IPS-15b (cell line): ENCODE data around the gene LSM6.

Experiments
- H3K27me3 ChIP-seq: one replicate; pipeline ENCODE4 v1.6.1; 2013; ENCODE audit warnings: low read length; ENCODE audit not compliant: control insufficient read depth, insufficient read depth
- H3K36me3 ChIP-seq: one replicate; pipeline ENCODE4 v1.6.1; 2013; ENCODE audit warnings: low read length; ENCODE audit not compliant: control insufficient read depth, insufficient read depth
- H3K4me1 ChIP-seq: one replicate; pipeline ENCODE4 v1.6.1; 2013; ENCODE audit warnings: mild to moderate bottlenecking, low read length; ENCODE audit not compliant: control insufficient read depth, insufficient read depth
- H3K4me3 ChIP-seq: one replicate; pipeline ENCODE4 v1.5.1; 2013; ENCODE audit warnings: low read depth, low read length
- H3K9ac ChIP-seq: one replicate; pipeline ENCODE4 v1.6.1; 2013; ENCODE audit warnings: low read depth, mild to moderate bottlenecking, low read length
- H3K9me3 ChIP-seq: one replicate; pipeline ENCODE4 v1.6.1; 2013; ENCODE audit warnings: mild to moderate bottlenecking, low read length; ENCODE audit not compliant: control insufficient read depth, insufficient read depth

The LSM6 gene

DNA sequence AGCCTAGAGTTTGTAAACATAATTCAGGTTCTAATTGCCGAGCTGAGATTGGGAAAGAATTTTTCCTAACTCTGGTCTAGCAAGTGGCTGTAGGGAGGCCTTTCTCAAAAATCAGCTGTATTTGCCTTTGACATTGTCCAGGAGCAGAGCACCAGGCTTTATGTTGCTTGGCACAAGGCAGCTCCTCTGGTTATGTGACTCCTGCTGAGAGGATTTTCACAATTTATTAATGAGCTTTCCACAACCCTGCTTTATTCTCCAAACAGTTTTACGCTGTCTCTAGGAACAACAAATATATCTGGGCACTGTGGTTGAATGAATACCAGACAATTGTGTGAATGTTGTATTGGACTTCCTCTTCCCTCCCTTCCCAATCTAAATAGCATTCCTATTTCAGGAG lies 14.9 kb downstream of the LSM6 start:
- Histone ChIP-seq H3K27me3 (no peaks in the 10 kb centered on the region), H3K9ac (no peak overlapping the region), H3K4me1 (no peaks in the 10 kb centered on the region), H3K36me3 (no peaks in the 10 kb centered on the region), H3K4me3 (no peak overlapping the region), H3K9me3 (no peaks in the 10 kb centered on the region)

DNA sequence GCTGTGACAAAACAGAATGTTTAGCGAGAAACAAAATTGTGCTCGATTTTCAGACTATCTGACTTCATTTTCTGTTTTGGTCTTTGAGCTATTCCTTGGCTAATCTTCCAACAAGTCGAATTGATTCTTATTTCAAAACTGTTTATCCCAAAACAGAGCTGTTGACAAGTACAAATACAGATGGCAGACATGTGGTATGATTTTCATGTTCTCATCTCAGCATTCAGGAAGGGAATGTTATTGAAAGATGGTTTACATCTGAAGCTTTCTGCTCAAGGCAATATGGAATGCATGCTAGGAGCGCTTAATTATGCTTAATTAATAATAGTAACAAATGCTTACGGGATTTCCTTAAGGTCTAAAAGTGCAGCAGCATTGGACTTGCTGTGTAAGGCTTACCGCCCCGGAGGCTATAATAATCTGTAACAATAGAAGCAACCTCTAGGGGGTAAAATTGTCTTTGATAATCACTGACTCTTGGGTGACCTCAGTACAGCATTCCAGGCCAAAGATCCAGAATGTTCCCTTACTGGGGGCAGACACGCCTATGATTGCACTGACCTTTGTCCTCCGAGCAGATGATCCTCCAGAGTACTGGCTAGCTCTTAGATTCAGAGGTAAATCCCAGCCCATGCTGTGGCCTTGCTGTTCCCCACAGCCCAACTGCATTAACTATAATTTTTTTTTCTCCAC lies 16.4 kb downstream of the LSM6 start:
- Histone ChIP-seq H3K36me3 (no peaks in the 10 kb centered on the region), H3K9me3 (no peaks in the 10 kb centered on the region), H3K27me3 (no peaks in the 10 kb centered on the region), H3K4me1 (no peaks in the 10 kb centered on the region), H3K9ac (no peak overlapping the region), H3K4me3 (no peak overlapping the region)

DNA sequence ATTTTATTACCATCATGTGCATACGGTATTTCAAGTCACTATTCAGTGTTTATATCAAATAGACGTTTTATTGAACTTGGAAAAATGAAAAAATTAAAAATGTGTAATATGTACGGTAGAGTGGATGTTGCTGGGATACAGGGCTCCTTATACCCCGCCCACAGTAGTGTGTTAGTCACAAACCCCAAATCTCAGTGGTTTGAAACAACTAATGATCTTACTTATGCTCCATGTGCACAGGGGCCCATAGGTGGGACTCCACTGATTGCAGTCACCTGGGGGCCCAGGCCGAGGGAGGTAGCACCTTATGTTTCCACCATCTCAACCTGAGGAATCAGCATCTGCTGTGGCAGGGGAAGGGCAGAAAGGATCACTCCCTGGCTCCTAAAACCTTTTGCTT lies 18.1 kb downstream of the LSM6 start:
- Histone ChIP-seq H3K36me3 (no peaks in the 10 kb centered on the region), H3K9ac (no peak overlapping the region), H3K9me3 (no peaks in the 10 kb centered on the region), H3K4me3 (no peak overlapping the region), H3K27me3 (no peaks in the 10 kb centered on the region), H3K4me1 (no peaks in the 10 kb centered on the region)

DNA sequence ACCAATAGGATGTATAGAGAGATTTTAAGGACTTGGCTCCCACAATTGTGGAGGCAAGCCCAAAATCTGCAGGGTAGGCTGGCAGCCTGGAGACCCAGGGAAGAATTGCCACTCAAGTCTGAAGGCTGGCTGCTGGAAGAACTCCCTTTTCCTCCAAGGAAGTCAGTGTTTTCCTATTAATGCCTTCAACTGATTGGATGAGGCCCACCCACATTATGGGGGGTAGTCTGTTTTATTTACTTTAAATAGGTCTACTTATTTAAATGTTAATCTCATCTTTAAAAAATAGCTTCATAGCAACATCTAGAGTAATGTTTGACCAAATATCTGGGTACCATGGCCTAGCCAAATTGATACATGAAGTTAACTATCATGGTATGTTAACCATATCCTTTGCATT lies 18.7 kb downstream of the LSM6 start:
- Histone ChIP-seq H3K9ac (no peak overlapping the region), H3K9me3 (no peaks in the 10 kb centered on the region), H3K36me3 (no peaks in the 10 kb centered on the region), H3K27me3 (no peaks in the 10 kb centered on the region), H3K4me3 (no peak overlapping the region), H3K4me1 (no peaks in the 10 kb centered on the region)

DNA sequence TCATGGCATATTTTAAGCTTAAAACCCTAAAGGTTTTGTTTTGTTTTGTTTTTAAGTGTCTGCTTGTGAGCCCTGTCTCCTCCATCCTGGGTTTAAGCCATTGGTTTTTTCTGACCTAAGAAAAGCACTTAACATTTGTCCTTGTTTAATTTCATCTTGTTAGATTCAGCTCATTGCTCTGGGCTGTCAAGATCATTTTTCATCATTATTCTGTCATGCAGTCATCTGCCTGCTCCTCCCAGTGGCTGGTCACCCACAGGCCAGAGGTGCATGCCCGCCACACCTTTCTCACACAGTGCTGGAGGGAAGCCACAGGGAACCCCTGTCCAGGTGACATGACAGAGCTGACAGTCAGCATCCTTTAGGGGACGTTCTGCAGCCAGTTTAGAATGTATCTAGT lies 27.1 kb downstream of the LSM6 start:
- Histone ChIP-seq H3K36me3 (no peaks in the 10 kb centered on the region), H3K9ac (no peak overlapping the region), H3K4me3 (no peak overlapping the region), H3K4me1 (no peaks in the 10 kb centered on the region), H3K27me3 (no peaks in the 10 kb centered on the region), H3K9me3 (no peaks in the 10 kb centered on the region)

DNA sequence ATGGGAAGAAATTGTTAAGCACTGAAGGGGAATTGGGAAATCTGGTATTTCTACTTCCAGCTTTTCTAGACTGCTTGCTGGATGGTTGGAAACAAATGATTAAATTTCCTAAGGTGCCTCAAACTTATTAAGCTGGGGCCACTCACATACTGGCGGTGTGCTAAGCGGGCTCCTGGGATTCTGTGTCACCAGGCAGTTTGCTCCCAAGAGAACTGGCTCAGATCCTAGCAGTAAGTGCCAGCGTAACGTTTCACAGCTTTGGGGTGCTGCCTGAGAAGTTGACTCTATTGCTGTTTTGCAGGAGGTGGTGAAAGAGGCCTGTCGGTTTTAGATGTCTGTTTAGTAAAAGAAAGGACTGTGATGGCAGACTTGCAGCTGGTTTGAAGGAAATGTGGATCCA lies 31.9 kb downstream of the LSM6 start:
- Histone ChIP-seq H3K4me3 (no peak overlapping the region), H3K4me1 (no peaks in the 10 kb centered on the region), H3K9me3 (no peaks in the 10 kb centered on the region), H3K36me3 (no peaks in the 10 kb centered on the region), H3K9ac (no peak overlapping the region), H3K27me3 (no peaks in the 10 kb centered on the region)

DNA sequence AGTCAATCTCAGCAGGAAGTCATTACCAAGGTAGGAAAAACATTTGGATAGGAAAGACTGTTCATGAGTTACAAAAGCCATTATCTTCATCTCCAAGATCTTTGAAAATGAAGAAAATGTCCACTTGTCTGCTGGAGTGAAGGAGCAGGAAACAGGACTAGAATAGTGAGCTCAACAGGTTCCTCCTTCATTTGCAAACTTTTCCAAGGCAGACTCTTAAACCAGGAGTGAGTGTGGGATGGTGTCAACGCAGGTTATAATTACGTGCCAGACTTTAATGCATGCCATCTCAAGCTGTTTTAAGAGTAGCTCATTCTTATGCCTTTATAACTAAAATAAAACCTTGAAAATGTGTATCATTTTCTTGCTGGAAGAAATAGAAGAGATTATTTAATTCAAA lies 35.4 kb downstream of the LSM6 start:
- Histone ChIP-seq H3K4me3 (no peak overlapping the region), H3K9ac (no peak overlapping the region), H3K4me1 (no peaks in the 10 kb centered on the region), H3K9me3 (no peaks in the 10 kb centered on the region), H3K36me3 (no peaks in the 10 kb centered on the region), H3K27me3 (no peaks in the 10 kb centered on the region)

DNA sequence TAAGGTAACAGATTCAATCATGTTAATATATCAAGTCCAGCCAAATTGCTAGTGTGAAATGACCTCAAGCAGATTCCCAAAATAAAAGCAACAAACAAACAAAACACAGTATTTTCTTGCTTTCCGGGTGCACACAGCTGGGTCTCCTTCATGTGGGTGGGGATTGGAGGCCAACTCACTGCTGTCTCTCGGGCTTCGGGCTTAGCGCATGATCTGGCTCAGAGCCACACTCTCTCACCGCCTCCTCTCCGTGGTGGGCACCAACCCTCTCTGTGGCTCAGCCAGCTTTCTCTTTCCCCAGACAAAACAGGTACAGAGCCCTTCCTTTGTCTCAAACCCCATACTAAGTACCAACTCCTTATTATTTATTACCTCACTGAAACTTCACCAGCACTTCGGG lies 35.9 kb downstream of the LSM6 start:
- H3K36me3 ChIP-seq, result no peaks in the 10 kb centered on the region
- H3K9me3 ChIP-seq, result no peaks in the 10 kb centered on the region
- H3K4me3 ChIP-seq, result no peak overlapping the region
- H3K4me1 ChIP-seq, result no peaks in the 10 kb centered on the region
- no peaks in the 10 kb centered on the region for H3K27me3 ChIP-seq
- H3K9ac ChIP-seq, result no peak overlapping the region

DNA sequence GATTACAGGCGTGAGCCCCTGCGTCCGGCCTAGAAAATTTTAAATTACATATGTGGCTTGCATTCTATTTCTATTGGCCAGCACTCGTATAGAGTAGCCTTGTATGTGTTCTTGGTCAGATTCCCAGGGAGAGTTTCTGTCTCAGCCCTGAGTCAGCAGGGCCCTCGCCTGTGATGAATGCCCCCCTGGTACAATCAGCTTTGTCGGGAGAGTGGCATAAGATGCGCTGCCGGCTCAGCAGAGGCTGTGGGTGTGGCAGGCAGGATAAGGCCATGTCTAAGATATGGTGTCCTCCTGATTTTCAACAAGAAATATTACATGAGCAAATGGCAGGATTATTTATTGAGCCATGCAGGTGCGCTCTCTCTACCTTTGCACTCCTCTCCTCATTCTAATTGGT lies 37.3 kb downstream of the LSM6 start:
- no peak overlapping the region for H3K9ac ChIP-seq
- no peak overlapping the region for H3K4me3 ChIP-seq
- H3K36me3 ChIP-seq, result no peaks in the 10 kb centered on the region
- H3K4me1 ChIP-seq, result no peaks in the 10 kb centered on the region
- no peaks in the 10 kb centered on the region for H3K9me3 ChIP-seq
- H3K27me3 ChIP-seq, result no peaks in the 10 kb centered on the region

DNA sequence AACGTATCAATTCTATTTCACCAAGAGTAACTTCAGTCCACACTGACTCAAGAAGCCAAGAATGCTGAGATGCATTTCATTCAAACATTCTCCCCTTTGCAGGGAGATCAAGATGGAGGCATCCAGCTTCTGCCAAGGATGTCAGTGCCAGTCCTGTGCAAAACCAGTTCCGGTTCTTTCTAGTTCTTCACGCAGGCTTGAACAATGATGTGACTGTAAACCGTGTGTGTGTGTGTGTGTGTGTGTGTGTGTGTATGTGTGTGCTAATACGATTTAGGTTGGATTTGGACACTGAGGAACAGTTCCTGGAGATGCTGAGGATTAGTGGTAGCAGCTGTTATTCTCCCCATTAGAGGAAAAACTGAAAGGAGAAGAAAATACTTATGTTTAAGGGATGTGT lies 38.7 kb downstream of the LSM6 start, which contains the start of gene REELD1:
Gene REELD1 (plus strand): TSS at position 301 of the 400 bp plus-strand sequence. CDS start 2,415 bp downstream, outside the sequence.
- no peaks in the 10 kb centered on the region for H3K36me3 ChIP-seq
- no peaks in the 10 kb centered on the region for H3K27me3 ChIP-seq
- no peak within 1 kb of the TSS for H3K9ac ChIP-seq
- no peak within 1 kb of the TSS for H3K4me3 ChIP-seq
- no peaks in the 10 kb centered on the region for H3K4me1 ChIP-seq
- no peaks in the 10 kb centered on the region for H3K9me3 ChIP-seq

DNA sequence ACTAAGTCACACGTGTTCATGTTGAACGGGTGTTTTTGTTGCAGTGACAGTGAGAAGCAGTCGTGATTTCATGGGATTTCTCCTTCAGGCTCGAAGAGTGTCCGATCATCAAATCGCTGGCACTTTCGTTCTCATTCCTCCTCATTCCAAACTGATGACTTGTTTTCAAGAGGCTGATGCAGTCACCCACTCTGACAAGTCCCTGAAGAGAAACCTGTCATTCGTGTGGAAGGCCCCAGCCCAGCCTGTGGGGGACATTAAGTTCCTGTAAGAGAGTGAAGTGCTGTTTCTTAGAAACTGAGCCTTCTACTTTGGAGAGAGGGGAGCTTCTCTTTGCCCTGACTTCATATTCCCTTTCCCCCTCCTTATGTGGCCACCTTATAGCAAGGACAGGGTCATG lies 46.8 kb downstream of the LSM6 start:
- H3K9me3 ChIP-seq, result no peaks in the 10 kb centered on the region
- H3K27me3 ChIP-seq, result no peaks in the 10 kb centered on the region
- H3K4me1 ChIP-seq, result no peaks in the 10 kb centered on the region
- H3K4me3 ChIP-seq, result no peak overlapping the region
- H3K9ac ChIP-seq, result no peak overlapping the region
- no peaks in the 10 kb centered on the region for H3K36me3 ChIP-seq

DNA sequence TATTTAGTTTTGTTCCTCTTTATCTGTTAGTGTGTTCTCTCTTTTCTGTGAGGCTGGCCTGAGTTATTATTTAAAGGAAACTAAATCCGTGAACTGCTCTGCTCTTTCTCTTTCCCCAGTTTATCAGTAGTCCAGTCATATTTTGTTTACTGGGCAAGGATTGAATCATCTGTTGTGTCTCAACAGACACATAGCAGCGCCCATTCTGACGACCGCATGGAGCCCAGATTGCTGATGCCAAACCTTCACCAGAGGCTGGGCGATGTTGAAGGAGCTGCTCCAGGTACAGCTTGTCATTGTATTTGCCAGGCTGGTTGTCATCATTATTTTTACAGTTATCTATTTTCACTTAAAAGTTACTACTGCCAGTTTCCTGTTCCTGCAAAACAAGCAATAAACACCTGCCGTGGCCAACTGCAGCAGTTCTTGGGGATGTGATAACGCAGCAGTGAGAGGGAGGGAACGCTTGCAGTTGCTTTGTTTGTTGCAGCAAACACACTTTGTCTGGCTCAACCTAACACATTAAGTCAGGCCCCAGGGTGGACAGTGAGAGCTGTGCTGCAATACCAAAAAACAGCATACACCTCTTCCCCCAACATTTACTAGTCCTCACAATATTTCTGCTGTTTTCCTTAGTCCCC lies 48.9 kb downstream of the LSM6 start:
- no peaks in the 10 kb centered on the region for H3K36me3 ChIP-seq
- H3K27me3 ChIP-seq, result no peaks in the 10 kb centered on the region
- H3K4me3 ChIP-seq, result no peak overlapping the region
- H3K4me1 ChIP-seq, result no peaks in the 10 kb centered on the region
- H3K9me3 ChIP-seq, result no peaks in the 10 kb centered on the region
- no peak overlapping the region for H3K9ac ChIP-seq
